H9 (cell line): ENCODE data around the gene SPTSSB. TPM values are rescaled to one million over a fixed set of nuclear protein-coding genes. Genes with fewer than 3 reads are reported as not detected.

Experiments used
- DNase-seq: peaks from one replicate; pipeline ENCODE4 v3.0.0-alpha.2; 2017
- H2AFZ ChIP-seq: one replicate; pipeline ENCODE4 v1.6.1; 2013; ENCODE audit warnings: mild to moderate bottlenecking, low read length, control low read depth, moderate library complexity
- H2AK5ac ChIP-seq: 2 replicates; pipeline ENCODE4 v1.6.1; 2013; ENCODE audit warnings: low read length, control low read depth, mixed read lengths; ENCODE audit not compliant: insufficient read length
- H2BK120ac ChIP-seq: one replicate; pipeline ENCODE4 v1.6.1; 2013; ENCODE audit warnings: low read depth, mild to moderate bottlenecking, low read length, control low read depth, inconsistent platforms; ENCODE audit not compliant: poor library complexity, severe bottlenecking
- H2BK12ac ChIP-seq: 2 replicates; pipeline ENCODE4 v1.6.1; 2013; ENCODE audit warnings: low read length, control low read depth, mixed read lengths, low read depth; ENCODE audit not compliant: insufficient read length
- H2BK15ac ChIP-seq: 2 replicates; pipeline ENCODE4 v1.6.1; 2013; ENCODE audit warnings: low read depth, low read length, control low read depth
- H2BK20ac ChIP-seq: one replicate; pipeline ENCODE4 v1.6.1; 2013; ENCODE audit warnings: low read depth, mild to moderate bottlenecking, low read length, control low read depth, inconsistent platforms; ENCODE audit not compliant: poor library complexity, severe bottlenecking
- H2BK5ac ChIP-seq: 2 replicates; pipeline ENCODE4 v1.6.1; 2013; ENCODE audit warnings: low read length, control low read depth, mixed read lengths; ENCODE audit not compliant: insufficient read length
- H3K14ac ChIP-seq: 2 replicates; pipeline ENCODE4 v1.6.1; 2013; ENCODE audit warnings: low read length, control low read depth; ENCODE audit not compliant: insufficient read depth
- H3K18ac ChIP-seq: 2 replicates; pipeline ENCODE4 v1.6.1; 2013; ENCODE audit warnings: low read depth, mild to moderate bottlenecking, mixed read lengths, low read length, control low read depth; ENCODE audit not compliant: insufficient read length
- H3K23ac ChIP-seq: 2 replicates; pipeline ENCODE4 v1.6.1; 2013; ENCODE audit warnings: low read length, control low read depth, mixed read lengths, low read depth; ENCODE audit not compliant: insufficient read length
- H3K23me2 ChIP-seq: 2 replicates; pipeline ENCODE4 v1.6.1; 2013; ENCODE audit warnings: low read depth, mild to moderate bottlenecking, mixed read lengths, low read length, control low read depth; ENCODE audit not compliant: insufficient read length, poor library complexity, severe bottlenecking
- H3K27ac ChIP-seq: 2 replicates; pipeline ENCODE4 v1.5.1; 2013; ENCODE audit warnings: low read length, control low read depth, mixed read lengths, low read depth; ENCODE audit not compliant: insufficient read length
- H3K27me3 ChIP-seq: 2 replicates; pipeline ENCODE4 v1.6.1; 2013; ENCODE audit warnings: low read length, control low read depth, inconsistent platforms; ENCODE audit not compliant: insufficient read depth
- H3K4ac ChIP-seq: 2 replicates; pipeline ENCODE4 v1.6.1; 2013; ENCODE audit warnings: low read depth, mild to moderate bottlenecking, control low read depth, inconsistent platforms, low read length, moderate library complexity
- H3K4me1 ChIP-seq: 2 replicates; pipeline ENCODE4 v1.6.1; 2013; ENCODE audit warnings: low read length, control low read depth, inconsistent platforms; ENCODE audit not compliant: insufficient read depth
- H3K4me2 ChIP-seq: 2 replicates; pipeline ENCODE4 v1.6.1; 2013; ENCODE audit warnings: low read length, control low read depth, mixed read lengths; ENCODE audit not compliant: insufficient read length, insufficient read depth
- H3K56ac ChIP-seq: 2 replicates; pipeline ENCODE4 v1.6.1; 2013; ENCODE audit warnings: low read depth, mild to moderate bottlenecking, mixed read lengths, low read length, control low read depth; ENCODE audit not compliant: insufficient read length
- H3K79me1 ChIP-seq: 2 replicates; pipeline ENCODE4 v1.6.1; 2013; ENCODE audit warnings: low read depth, mild to moderate bottlenecking, moderate library complexity, low read length, control low read depth, inconsistent platforms; ENCODE audit not compliant: insufficient read depth, poor library complexity, severe bottlenecking
- H3K79me2 ChIP-seq: 2 replicates; pipeline ENCODE4 v1.6.1; 2013; ENCODE audit warnings: low read length, control low read depth, inconsistent platforms; ENCODE audit not compliant: insufficient read depth
- H3K9ac ChIP-seq: 2 replicates; pipeline ENCODE4 v1.6.1; 2013; ENCODE audit warnings: low read length, control low read depth, mixed read lengths; ENCODE audit not compliant: insufficient read length; ENCODE audit errors: extremely low read depth
- H3K9me3 ChIP-seq: one replicate; pipeline ENCODE4 v1.6.1; 2013; ENCODE audit warnings: low read depth, low read length, inconsistent platforms; ENCODE audit not compliant: control insufficient read depth
- H3T11ph ChIP-seq: one replicate; pipeline ENCODE4 v1.6.1; 2013; ENCODE audit warnings: mild to moderate bottlenecking, low read length, control low read depth, inconsistent platforms
- H4K20me1 ChIP-seq: one replicate; pipeline ENCODE4 v1.6.1; 2013; ENCODE audit not compliant: control insufficient read depth, insufficient read length, insufficient read depth
- H4K5ac ChIP-seq: 2 replicates; pipeline ENCODE4 v1.6.1; 2013; ENCODE audit warnings: low read depth, mild to moderate bottlenecking, mixed read lengths, low read length, control low read depth; ENCODE audit not compliant: insufficient read length
- H4K8ac ChIP-seq: replicated peaks from 2 replicates; pipeline ENCODE4 v1.6.1; 2013; ENCODE audit warnings: low read length, control low read depth, mixed read lengths, low read depth; ENCODE audit not compliant: insufficient read length
- H4K91ac ChIP-seq: 2 replicates; pipeline ENCODE4 v1.6.1; 2013; ENCODE audit warnings: low read depth, mild to moderate bottlenecking, moderate library complexity, mixed read lengths, low read length, control low read depth; ENCODE audit not compliant: insufficient read length
- H3K27ac Mint-ChIP-seq, 3 experiments: 2 replicates in 2 of 3; 3 replicates in 1 of 3; pipeline ENCODE4 v1.8.0; 2020 to 2021; ENCODE audit warnings: mixed read lengths in 3 of 3, mild to moderate bottlenecking in 1 of 3, moderate library complexity in 1 of 3
- H3K27me3 Mint-ChIP-seq: 2 replicates; pipeline ENCODE4 v1.8.0; 2021; ENCODE audit warnings: low read depth, mild to moderate bottlenecking, moderate library complexity, mixed read lengths
- H3K36me3 Mint-ChIP-seq, 3 experiments: 2 replicates in 2 of 3; 3 replicates in 1 of 3; pipeline ENCODE4 v1.8.0; 2020 to 2021; ENCODE audit warnings: low read depth in 3 of 3, mixed read lengths in 3 of 3; ENCODE audit not compliant: insufficient read depth in 1 of 3
- H3K4me1 Mint-ChIP-seq, 2 experiments: 2 replicates each; pipeline ENCODE4 v1.8.0; 2020; ENCODE audit warnings: mixed read lengths in 2 of 2
- H3K4me3 Mint-ChIP-seq, 2 experiments: 2 replicates in 1 of 2; 3 replicates in 1 of 2; pipeline ENCODE4 v1.8.0; 2020 to 2021; ENCODE audit warnings: mild to moderate bottlenecking in 2 of 2, mixed read lengths in 2 of 2, moderate library complexity in 1 of 2
- H3K9me3 Mint-ChIP-seq, 2 experiments: 2 replicates in 1 of 2; 3 replicates in 1 of 2; pipeline ENCODE4 v1.8.0; 2020; ENCODE audit warnings: mild to moderate bottlenecking in 2 of 2, mixed read lengths in 2 of 2, moderate library complexity in 1 of 2
- WGBS: extraction: QIAGEN DNeasy Blood & Tissue Kit; methylation state at CpG from one replicate; pipeline ENCODE4 v1.1.7; 2013; ENCODE audit warnings: missing lambda C conversion rate, low lambda C conversion rate, mixed read lengths; ENCODE audit not compliant: insufficient read length; ENCODE audit errors: extremely low coverage; 5-methylcytosine and 5-hydroxymethylcytosine counted together
- total RNA-seq: library from RNA; stranded (reverse); gene quantifications from 2 replicates; pipeline ENCODE4 v1.2.1, GENCODE V29; 2021
- TF ChIP-seq, protein P1 (sequence below): fragments of 200-600 bp; sonication (generic); conservative IDR thresholded peaks from 3 replicates; pipeline ENCODE4 v1.8.0; 2021; ENCODE audit warnings: antibody characterized with exemption, mild to moderate bottlenecking

SPTSSB gene
- total RNA-seq, 1 experiment from 2014 or later, result 3.5 TPM

DNA sequence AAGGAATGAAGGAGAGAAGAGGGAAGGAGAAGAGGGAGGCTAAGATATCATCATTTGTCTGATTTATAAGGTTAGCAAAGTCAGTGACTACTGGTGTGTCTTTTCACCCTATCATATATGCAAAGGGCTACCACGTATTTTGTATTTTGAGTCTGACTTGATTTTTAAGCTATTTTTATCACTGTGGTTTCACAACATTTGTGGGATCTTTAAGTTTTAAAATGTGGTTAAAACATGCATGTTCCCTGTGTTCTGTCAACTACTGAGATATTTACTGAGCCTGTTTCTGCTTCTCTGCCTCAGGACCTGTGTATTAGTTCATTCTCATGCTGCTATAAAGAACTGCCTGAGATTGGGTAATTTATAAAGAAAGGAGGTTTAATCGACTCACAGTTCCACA, 22.5 kb upstream of the SPTSSB start:
- Histone ChIP-seq H3K56ac (no peak overlapping the region), H2BK120ac (no peak overlapping the region), H2BK5ac (no peak overlapping the region), H3K27me3 (no peaks in the 10 kb centered on the region), H4K91ac (no peak overlapping the region), H3K79me2 (no peaks in the 10 kb centered on the region), H3T11ph (no peak overlapping the region), H3K18ac (no peak overlapping the region), H4K5ac (no peak overlapping the region), H3K9ac (no peak overlapping the region), H4K8ac (no peak overlapping the region), H3K14ac (no peak overlapping the region), H3K79me1 (no peaks in the 10 kb centered on the region), H2BK15ac (no peak overlapping the region), H4K20me1 (no peaks in the 10 kb centered on the region), H3K23ac (no peak overlapping the region), H3K23me2 (no peaks in the 10 kb centered on the region), H2BK20ac (no peak overlapping the region), H2BK12ac (no peak overlapping the region), H3K9me3 (no peaks in the 10 kb centered on the region), H3K27ac (no peak overlapping the region), H2AFZ (no peak overlapping the region), H3K4me1 (no peaks in the 10 kb centered on the region), H3K4me2 (no peak overlapping the region), H2AK5ac (no peak overlapping the region), H3K4ac (no peak overlapping the region)
- no peak overlapping the region for H3K4me3 Mint-ChIP-seq
- no peaks in the 10 kb centered on the region for H3K4me1 Mint-ChIP-seq
- peaks cover 0 to 9% (median 0%) of the 10 kb centered on the region in 3 experiments; a peak in 2 of 7 replicates for H3K36me3 Mint-ChIP-seq
- H3K27me3 Mint-ChIP-seq, result no peaks in the 10 kb centered on the region
- no peak overlapping the region for H3K27ac Mint-ChIP-seq
- H3K9me3 Mint-ChIP-seq, result peaks cover 7 to 8% of the 10 kb centered on the region in 2 experiments; a peak in 3 of 5 replicates
- WGBS, result no CpG with 5 or more reads among the region's 2 CpGs
- TF ChIP-seq, protein P1, sequence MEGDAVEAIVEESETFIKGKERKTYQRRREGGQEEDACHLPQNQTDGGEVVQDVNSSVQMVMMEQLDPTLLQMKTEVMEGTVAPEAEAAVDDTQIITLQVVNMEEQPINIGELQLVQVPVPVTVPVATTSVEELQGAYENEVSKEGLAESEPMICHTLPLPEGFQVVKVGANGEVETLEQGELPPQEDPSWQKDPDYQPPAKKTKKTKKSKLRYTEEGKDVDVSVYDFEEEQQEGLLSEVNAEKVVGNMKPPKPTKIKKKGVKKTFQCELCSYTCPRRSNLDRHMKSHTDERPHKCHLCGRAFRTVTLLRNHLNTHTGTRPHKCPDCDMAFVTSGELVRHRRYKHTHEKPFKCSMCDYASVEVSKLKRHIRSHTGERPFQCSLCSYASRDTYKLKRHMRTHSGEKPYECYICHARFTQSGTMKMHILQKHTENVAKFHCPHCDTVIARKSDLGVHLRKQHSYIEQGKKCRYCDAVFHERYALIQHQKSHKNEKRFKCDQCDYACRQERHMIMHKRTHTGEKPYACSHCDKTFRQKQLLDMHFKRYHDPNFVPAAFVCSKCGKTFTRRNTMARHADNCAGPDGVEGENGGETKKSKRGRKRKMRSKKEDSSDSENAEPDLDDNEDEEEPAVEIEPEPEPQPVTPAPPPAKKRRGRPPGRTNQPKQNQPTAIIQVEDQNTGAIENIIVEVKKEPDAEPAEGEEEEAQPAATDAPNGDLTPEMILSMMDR, result no peak
- DNase-seq, result no peak
